Measurements from ENCODE around the gene UBA5.

DNA sequence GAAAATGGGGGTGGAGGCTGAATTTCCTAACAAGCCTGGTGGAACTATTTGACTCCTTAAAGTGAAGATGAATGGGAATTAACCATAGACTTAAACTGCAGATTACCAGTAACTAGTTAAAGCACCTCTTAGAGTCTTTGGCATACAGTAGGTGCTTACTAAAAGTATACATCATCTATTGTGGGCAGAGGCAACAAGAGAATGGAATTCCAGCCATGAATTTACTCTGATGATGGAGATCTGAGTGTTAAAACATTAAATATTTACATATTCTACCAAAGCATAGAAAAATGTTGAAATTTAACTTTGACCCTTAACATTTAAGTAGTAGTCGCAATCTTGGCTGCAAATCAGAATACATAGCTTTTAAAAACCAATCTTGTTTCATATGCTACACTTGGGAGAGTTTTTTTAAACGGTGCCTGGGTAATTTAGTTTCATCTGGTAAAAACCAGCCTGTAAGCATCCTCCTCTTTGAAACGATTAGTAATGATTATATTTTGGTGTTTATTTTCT, 5.2 kb downstream of the UBA5 start:
- TF ChIP-seq, protein P1, sequence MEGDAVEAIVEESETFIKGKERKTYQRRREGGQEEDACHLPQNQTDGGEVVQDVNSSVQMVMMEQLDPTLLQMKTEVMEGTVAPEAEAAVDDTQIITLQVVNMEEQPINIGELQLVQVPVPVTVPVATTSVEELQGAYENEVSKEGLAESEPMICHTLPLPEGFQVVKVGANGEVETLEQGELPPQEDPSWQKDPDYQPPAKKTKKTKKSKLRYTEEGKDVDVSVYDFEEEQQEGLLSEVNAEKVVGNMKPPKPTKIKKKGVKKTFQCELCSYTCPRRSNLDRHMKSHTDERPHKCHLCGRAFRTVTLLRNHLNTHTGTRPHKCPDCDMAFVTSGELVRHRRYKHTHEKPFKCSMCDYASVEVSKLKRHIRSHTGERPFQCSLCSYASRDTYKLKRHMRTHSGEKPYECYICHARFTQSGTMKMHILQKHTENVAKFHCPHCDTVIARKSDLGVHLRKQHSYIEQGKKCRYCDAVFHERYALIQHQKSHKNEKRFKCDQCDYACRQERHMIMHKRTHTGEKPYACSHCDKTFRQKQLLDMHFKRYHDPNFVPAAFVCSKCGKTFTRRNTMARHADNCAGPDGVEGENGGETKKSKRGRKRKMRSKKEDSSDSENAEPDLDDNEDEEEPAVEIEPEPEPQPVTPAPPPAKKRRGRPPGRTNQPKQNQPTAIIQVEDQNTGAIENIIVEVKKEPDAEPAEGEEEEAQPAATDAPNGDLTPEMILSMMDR (IDR thresholded peaks at IDR 0.05): no peak
- no peak for TF ChIP-seq ESRRA (CRISPR knock-in tag; IDR thresholded peaks at IDR 0.05; ENCODE audit: borderline replicate concordance)
- no peak for TF ChIP-seq CREB1 (CRISPR knock-in tag; IDR thresholded peaks at IDR 0.05)
- no peak for TF ChIP-seq SP1 (CRISPR knock-in tag; conservative IDR thresholded peaks at IDR 0.05)
- TF ChIP-seq, protein P2, sequence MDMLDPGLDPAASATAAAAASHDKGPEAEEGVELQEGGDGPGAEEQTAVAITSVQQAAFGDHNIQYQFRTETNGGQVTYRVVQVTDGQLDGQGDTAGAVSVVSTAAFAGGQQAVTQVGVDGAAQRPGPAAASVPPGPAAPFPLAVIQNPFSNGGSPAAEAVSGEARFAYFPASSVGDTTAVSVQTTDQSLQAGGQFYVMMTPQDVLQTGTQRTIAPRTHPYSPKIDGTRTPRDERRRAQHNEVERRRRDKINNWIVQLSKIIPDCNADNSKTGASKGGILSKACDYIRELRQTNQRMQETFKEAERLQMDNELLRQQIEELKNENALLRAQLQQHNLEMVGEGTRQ (CRISPR knock-in tag; IDR thresholded peaks at IDR 0.05): no peak
- TF ChIP-seq, protein P3, sequence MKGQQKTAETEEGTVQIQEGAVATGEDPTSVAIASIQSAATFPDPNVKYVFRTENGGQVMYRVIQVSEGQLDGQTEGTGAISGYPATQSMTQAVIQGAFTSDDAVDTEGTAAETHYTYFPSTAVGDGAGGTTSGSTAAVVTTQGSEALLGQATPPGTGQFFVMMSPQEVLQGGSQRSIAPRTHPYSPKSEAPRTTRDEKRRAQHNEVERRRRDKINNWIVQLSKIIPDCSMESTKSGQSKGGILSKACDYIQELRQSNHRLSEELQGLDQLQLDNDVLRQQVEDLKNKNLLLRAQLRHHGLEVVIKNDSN (CRISPR knock-in tag; IDR thresholded peaks at IDR 0.05): no peak
- TF ChIP-seq, protein P4, sequence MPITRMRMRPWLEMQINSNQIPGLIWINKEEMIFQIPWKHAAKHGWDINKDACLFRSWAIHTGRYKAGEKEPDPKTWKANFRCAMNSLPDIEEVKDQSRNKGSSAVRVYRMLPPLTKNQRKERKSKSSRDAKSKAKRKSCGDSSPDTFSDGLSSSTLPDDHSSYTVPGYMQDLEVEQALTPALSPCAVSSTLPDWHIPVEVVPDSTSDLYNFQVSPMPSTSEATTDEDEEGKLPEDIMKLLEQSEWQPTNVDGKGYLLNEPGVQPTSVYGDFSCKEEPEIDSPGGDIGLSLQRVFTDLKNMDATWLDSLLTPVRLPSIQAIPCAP (CRISPR knock-in tag; IDR thresholded peaks at IDR 0.05): no peak
- TF ChIP-seq, protein P5, sequence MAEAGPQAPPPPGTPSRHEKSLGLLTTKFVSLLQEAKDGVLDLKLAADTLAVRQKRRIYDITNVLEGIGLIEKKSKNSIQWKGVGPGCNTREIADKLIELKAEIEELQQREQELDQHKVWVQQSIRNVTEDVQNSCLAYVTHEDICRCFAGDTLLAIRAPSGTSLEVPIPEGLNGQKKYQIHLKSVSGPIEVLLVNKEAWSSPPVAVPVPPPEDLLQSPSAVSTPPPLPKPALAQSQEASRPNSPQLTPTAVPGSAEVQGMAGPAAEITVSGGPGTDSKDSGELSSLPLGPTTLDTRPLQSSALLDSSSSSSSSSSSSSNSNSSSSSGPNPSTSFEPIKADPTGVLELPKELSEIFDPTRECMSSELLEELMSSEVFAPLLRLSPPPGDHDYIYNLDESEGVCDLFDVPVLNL (CRISPR knock-in tag; IDR thresholded peaks at IDR 0.05; ENCODE audit: borderline replicate concordance, low read depth): no peak
- TF ChIP-seq, protein P6, sequence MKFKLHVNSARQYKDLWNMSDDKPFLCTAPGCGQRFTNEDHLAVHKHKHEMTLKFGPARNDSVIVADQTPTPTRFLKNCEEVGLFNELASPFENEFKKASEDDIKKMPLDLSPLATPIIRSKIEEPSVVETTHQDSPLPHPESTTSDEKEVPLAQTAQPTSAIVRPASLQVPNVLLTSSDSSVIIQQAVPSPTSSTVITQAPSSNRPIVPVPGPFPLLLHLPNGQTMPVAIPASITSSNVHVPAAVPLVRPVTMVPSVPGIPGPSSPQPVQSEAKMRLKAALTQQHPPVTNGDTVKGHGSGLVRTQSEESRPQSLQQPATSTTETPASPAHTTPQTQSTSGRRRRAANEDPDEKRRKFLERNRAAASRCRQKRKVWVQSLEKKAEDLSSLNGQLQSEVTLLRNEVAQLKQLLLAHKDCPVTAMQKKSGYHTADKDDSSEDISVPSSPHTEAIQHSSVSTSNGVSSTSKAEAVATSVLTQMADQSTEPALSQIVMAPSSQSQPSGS (CRISPR knock-in tag; IDR thresholded peaks at IDR 0.05; ENCODE audit: borderline replicate concordance, low read depth): no peak

Data from WTC11 (cell line).